ENCODE measurements around the gene REV1.
"Not testable (repeated sequence)": the region's sequence is repeated elsewhere in the genome, so short reads cannot be mapped to it uniquely, and the experiment has no call there.

REV1 gene

DNA sequence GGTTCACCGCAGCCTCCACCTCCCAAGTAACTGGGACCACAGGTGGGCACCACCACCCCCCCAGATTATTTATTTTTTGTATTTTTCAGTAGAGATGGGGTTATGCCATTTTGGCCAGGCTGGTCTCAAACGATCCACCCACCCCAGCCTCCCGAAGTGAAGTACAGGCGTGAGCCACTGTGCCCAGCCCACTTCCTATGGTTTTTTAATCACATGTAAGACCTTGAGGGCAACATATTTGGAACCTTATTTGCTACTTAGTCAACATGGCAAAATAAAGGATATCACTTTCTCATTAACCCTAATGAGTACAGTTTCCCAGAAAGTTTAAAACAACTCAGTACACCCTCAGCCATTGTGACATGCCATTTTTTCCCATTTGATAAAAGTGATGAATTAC lies 88.0 kb downstream of the REV1 start:
- no peak for DNase-seq

DNA sequence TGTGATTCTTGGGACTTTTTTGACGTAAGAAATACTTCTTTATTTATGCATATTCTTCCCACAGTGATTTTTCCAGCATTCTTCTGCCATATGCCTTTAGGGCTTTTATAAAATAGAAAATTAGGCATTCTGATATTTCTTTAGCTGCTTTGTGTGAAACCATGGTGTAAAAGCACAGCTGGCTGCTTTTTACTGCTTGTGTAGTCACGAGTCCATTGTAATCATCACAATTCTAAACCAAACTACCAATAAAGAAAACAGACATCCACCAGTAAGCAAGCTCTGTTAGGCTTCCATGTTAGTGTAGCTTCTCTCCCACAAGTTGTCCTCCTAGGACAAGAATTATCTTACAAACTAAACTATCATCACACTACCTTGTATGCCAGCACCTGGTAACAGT lies 90.0 kb downstream of the REV1 start:
- DNase-seq: no peak

GRCh38 chr2:99399063-99399462 lies 90.8 kb downstream of the REV1 start:
- DNase-seq: no peak

GRCh38 chr2:99398303-99398702 lies 91.5 kb downstream of the REV1 start:
- DNase-seq: no peak

DNA sequence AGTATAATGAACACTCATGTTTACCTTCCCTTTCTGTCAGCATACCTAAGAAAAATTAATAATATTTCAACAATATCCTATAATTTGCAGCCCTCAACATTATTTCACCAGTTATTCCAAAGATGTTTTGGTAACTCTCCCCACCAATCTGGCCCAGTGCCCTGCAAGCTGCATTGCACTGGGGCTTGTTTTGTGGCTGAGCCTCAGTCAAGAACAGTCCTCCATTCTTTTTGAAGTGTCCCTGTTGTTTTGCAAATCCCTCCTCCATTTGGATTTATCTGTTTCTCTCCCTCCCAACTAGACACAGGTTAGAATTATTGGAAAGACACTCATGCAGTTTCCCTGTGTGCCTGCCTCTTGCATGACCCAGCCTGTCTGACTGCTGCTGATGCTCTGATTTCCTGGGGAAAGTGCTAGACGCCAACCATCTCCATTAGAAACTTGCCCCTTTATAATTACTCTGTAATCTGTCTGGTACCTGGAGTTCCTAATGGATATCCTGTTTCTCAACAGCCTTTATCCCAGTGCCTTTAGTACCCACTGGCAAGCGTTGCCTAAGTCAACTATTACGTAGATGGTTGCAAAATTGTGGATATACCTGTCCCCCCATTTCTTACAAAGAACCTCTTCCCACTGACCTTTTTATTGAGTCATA lies 92.4 kb downstream of the REV1 start:
- peak; percentile 73 for DNase-seq

DNA sequence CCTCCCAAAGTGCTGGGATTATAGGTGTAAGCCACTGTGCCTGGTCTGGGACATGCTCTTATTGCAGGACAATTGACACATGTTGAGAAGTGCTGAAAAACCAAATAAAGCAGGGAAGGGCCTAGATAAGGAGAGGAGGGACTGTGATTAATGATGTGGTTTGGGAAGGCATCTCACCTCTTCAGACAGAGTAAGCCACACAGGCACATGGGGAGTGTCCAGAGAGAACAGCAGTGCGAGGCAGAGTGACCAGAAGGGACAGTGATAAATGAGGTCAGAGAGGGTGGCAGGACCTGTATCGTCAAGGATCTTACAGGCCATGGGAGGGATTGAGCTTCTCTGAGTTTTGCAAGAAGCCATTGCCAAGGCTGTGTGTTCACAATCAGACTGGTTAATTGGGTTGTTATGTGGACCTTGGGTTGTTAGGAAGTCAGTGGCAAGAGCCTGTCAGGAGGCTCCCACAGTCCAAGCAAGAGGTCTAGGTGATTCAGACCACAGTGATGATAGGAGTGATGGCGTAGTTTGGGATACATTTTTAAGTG lies 94.2 kb downstream of the REV1 start:
- DNase-seq: no peak

DNA sequence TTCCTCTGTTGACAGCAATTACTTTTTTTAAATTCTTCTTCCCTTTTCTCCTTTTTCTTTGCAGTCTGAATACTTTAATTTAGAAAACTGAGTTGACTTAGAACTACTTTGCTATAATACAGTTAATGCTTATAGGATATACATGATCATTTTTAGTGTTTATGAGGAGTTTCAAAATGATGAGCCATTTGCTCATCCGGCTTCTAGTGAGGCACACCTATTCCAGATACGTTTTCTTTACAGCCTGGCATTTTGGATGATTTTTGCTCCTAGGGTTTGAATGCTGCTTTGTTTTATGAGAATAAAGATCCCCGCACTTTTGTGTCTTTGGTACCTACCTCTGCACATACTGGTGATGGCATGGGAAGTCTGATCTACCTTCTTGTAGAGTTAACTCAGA lies 99.9 kb downstream of the REV1 start:
- DNase-seq: no peak

- DNase-seq: no peak
Observed at GRCh38 chr2:99389371-99389770, 100.4 kb downstream of the REV1 start.

- DNase-seq: no peak
Observed at GRCh38 chr2:99388892-99389291, 100.9 kb downstream of the REV1 start.

DNA sequence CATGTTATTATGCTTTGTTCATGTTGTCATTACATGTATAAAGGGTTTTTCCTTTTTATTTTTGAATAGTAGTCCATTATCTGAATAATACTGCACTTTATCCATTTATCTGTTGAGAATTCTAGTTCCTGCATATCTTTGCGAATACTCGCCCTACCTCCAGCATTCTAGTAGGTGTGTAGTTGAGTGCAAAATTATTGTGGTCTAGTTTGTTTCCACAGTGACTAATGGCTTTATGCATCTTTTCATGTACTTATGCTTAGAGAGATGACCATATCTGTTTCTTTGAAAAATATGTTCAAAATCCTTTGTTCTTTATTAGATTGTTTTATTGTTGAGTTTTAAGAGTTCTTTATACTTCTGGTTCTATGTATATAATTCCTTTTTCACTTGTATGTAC lies 103.8 kb downstream of the REV1 start:
- DNase-seq: no peak

GRCh38 chr2:99382143-99382542 lies 107.7 kb downstream of the REV1 start:
- no peak for DNase-seq

- no peak for DNase-seq
Observed at GRCh38 chr2:99380376-99381010, 109.3 kb downstream of the REV1 start.

GRCh38 chr2:99377879-99378278 lies 111.9 kb downstream of the REV1 start:
- DNase-seq: no peak

DNA sequence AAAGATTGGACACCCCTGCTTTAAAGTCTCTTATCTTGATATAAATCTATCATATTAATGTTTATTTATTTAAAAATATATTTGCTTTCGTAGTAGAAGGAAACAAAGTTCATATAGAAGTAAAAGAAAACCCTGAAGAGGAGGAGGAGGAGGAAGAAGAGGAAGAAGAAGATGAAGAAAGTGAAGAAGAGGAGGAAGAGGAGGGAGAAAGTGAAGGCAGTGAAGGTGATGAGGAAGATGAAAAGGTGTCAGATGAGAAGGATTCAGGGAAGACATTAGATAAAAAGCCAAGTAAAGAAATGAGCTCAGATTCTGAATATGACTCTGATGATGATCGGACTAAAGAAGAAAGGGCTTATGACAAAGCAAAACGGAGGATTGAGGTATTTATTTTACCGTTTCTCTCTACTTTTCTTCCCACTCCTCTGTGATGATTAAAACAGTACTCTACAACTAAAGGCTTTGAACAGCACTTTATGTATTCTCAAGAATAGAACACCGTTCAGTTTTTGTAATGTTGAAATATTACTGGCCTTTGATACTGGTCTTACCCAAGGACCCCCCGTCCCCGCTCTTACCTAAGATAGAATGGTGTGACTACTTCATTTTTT lies 113.5 kb downstream of the REV1 start:
- DNase-seq: no peak

DNA sequence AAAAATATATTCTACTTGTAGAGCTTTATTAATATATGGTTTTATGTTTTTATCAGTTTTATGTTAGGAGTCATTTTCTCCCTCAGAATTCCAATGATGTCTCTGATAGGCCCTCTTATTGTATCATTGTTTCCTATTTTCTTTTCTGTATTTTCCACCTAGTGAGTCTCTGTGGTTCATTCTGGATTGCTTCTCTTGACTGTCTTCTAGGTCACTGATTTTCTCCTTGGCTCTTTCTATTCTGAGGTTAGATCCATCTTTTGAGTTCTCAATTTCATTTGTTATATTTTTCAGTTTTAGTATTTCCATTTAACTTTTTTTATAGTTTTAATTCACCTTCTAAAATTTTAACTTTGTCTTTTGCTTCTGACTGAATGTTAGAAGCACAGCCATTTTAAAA lies 115.1 kb downstream of the REV1 start:
- DNase-seq: no peak

DNA sequence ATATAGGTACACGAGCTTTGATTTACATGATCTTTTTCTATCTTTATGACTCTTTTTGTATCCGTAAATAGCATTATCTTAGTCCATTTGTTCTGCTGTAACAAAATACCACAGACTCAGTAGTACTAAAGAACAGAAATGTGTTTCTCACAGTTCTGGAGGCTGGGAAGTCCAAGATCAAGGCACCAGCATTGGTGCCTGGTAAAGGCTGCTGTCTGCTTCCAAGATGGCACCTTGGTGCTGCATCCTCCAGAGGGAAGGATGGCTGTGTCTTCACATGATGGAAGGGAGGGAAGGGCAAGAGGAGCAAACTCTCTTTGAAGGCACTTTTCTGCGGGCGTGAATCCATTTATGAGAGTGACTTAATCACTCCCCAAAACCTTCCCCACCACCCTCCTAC lies 116.7 kb downstream of the REV1 start:
- DNase-seq: no peak

- DNase-seq: not testable (repeated sequence)
Observed at GRCh38 chr2:99368854-99369253, 121.0 kb downstream of the REV1 start.

- DNase-seq: no peak
Observed at GRCh38 chr2:99365661-99366060, 124.2 kb downstream of the REV1 start.

DNA sequence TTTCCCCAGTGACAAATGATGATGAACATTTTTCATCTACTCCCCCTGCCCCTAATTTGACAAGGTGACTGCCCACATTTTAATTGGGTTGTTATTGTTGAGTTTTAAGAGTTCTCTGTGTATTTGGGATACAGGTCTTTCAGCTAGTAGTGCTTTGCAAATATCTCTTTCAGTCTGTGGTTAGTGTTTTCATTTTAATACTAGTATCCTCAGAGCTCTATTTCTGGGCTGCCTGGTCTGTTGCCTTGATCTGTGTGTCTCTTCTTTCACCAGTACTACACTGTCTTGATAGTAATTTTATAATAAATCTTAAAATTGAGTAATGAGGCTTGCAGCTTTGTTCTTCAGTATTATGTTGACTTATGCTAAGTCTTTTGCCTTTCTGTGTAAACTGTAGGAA lies 133.0 kb downstream of the REV1 start:
- no peak for DNase-seq

- DNase-seq: not testable (repeated sequence)
Observed at GRCh38 chr2:99354825-99355224, 135.0 kb downstream of the REV1 start.

- DNase-seq: no peak
Observed at GRCh38 chr2:99354070-99354469, 135.7 kb downstream of the REV1 start.
